ENCODE results near the gene CCNQ.

Gene CCNQ

DNA sequence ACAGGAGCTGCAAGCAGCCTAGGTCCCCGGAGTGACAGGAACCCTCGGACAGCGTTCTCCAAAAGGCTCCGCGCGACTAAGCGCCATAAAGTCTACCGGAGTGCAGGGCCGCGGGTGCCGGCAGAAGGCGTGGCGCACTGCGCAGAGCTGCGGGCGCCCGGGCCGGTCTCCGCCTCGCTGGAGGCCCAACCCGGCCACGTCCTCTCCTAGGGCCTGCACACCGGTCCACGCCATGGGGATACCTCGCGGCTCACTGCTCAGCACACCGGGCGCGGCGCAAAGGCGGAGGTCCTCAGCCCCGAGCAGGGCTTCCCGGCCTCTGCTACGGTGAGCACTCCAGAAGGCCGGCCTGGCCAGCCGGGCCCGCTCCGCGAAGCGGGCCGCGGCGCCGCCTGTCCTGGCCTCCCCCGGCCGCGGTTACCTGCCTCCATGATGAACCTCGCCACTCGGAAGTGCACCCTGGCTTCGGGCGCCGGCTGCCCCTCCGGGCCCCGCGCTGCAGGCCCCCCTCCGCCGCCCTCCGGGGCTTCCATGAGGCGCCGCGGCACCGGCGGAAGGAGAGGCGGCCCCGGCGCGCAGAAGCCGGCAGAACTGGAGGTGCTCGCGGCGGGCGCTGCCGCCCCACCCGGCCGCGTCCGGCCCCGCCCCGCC, at the start of gene CCNQ:
Gene CCNQ, minus strand, starts transcription at position 599 of the 651 bp plus-strand sequence. Its CDS starts 66 bp downstream, at position 533.
- DNase-seq: peak; percentile 36

DNA sequence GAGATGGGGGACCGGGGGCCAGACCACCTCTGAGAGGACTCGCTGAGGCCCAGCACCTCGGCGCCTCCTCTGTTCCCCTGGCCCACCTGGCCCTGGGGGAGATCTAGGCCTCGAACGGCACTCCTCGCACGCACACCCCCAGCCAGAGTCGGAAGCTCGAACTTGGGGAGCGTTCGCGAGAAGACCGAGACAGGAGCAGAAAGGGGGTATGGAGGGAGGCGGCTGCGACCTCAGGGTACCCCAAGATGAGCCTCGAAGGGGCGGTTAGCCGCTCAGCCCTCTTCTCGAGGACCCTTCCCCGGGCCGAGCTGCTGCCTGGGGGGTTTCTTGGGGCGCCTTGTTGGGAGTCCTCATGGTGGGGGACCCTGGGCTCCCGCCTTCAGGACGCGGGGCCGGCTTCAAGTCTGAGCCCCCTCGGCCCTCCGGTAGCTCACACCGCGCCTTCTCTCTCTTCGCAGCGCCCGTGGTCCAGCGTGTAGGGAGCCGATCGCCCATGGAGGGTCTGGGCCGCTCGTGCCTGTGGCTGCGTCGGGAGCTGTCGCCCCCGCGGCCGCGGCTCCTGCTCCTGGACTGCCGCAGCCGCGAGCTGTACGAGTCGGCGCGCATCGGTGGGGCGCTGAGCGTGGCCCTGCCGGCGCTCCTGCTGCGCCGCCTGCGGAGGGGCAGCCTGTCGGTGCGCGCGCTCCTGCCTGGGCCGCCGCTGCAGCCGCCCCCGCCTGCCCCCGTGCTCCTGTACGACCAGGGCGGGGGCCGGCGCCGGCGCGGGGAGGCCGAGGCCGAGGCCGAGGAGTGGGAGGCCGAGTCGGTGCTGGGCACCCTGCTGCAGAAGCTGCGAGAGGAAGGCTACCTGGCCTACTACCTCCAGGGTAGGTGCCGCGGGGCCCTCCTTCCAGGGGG, 48.8 kb upstream of the CCNQ start:
- DNase-seq: no peak

DNA sequence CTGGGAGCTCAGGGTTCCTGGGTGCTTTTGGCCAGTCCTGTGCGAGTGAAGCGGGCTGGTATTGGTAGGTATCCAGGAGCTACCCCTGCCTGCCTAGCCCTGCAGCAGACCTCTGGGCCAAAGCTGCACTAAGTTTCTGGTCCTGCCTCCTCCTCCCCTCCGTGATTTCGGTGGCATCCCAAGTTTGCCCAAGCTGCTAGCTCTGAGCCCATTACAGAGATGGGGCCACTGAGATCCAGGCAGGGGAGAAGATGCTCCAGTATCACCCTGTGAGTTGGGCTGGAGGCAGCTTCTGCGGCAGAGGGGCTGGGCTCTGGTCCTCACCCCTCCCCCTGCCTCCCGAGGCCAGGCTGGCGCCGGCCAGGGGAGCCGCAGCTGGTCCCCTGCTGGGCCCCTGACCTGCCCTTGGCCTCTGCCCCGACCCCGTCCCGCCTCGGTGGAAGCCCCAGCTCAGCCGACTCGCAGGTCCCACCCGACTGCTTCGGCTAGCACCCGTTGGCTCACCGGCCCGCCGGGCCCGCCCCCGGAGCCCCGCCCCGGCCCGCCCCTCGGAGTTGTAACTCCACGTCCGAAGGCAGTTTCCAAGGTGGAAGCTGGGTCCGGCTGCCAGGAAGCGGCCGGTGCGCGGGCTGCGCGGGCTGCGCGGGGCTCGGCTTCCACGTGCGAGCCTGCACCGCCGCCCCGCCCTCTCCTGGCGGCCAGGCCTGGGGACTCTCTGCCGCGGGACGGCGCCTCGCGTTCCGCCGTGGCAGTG, 47.9 kb upstream of the CCNQ start, which contains the start of gene DUSP9:
Gene DUSP9, plus strand, starts transcription at position 584 of the 754 bp plus-strand sequence. CDS start 751 bp downstream, outside the sequence.
- DNase-seq: peak; percentile 39

DNA sequence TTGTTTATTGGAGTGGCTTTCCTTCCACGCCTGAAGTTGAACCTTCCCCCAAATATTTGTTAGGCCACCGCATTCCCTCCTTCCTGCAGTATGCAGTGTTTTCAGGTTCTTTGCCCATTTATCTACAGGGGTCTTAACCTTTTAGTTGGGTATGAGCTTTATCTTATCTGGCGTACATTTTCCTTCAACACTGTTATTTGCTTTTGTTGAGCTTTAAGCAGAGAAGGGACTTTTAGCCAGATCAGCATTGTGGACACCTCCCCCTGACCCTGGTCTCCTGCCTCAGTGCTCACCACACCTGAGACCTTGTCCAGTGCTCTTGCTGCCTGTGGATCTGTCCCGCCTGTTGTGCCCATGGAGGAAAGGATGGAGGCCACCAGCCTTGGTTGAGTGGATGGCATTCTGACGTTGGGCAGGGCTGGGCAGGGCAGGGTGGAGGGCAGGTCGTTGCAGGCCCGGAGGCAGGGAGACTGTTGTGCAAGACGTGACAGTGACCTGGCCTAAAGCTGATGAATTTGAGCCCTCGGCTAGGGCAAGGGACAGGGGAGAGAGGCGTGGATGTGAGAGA, 47.1 kb upstream of the CCNQ start:
- DNase-seq: no peak

DNA sequence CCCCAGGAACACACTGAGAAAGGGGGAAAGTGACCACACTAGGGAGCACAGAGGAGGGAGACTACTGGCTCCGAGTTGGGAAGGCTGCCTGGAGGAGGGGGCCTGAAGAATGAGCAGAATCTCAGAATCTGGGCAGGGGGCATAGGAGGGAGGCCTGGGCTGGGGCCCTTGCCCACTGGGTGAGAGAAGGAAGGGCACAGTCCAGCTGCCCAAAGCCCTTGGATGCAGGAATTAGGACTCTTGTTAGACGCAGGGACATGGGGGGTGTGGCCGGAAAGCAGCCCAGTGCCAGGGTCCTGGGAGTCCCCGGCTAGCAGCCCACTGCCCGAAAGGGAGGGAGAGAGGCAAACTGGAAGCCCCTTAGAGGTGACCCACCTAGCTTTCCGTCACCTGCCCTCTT, 46.2 kb upstream of the CCNQ start:
- DNase-seq: no peak

DNA sequence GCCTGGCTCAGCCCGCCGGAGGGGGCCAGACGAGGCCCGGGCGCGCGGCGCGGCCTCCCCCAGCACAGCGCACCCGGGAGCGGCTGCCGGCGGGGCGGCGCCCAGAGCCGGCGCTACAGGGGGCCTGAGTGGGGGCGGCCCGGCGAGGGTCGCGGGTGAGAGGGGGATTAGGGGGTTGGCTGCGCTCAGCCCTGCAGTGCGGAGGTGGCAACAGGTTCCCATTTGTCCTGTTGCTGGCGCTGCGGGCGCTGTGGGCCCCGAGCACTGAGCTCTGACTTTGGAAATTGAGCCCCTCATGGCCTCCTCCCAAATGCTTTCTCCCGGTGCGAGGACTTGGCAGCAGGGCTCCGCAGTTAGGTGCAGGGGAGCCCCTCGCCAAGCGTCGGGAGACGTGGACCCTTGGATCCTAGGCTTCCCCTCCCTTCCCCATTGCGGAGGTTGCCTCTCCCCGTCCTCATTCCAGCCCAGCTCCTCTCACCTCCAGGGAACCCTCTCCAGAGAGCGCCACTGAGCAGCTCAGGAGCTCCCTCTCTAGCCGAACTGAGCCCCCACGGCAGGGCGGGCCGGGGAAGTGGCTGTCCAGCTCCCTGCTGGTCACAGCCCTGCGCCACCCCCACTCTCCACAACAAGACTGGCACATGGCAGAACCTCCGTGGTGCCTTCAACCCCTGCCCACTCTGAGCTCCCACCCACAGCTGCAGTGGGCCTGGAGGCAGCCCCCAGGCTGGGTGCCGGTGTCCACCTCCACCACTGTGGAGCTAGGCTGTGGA, 45.6 kb upstream of the CCNQ start:
- DNase-seq: no peak

DNA sequence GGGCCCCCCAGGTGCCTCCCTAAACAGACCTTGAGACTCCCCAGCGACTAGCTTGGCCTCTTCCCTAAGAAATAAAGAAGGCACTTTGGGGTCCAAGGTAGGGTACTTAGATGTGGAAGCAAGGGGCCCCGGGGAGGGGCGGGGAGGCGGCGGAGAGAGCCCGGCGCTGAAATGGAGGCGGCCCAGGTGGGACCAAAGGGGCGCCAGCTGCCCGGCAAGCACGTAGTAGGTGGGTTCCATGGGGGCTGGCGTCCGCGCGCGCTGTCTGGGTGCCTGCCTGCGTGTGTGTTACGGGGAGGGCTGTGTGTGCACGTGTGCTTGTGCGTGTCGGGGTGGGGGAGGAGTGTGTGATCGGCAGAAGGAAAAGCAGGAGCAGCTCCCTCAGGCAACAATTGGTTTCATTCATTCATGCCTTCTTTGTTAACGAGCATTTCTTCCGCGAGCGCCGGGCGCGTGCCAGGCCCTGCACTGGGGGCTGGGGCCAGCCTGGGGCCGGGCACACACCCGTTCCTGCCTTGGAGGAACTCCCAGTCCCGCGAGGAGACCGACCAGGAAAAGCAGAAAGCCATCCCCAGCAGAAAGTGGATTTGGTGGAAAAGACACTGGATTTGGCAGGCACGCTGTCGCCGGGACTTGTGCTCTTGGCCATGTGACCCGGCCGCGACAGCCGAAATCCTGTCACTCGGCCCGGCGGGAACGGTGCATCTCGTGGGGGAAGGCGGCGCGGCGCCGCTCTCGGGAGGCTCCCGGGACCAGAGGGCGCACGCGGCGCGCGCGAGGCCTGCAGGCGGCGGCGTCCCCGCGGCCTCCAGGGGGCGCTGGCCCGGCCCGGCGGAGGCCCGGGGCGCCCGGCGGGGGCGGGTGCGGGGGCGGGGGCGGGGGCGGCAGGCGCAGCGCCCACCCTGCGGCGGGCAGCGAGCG, 44.8 kb upstream of the CCNQ start:
- peak; percentile 29 for DNase-seq

DNA sequence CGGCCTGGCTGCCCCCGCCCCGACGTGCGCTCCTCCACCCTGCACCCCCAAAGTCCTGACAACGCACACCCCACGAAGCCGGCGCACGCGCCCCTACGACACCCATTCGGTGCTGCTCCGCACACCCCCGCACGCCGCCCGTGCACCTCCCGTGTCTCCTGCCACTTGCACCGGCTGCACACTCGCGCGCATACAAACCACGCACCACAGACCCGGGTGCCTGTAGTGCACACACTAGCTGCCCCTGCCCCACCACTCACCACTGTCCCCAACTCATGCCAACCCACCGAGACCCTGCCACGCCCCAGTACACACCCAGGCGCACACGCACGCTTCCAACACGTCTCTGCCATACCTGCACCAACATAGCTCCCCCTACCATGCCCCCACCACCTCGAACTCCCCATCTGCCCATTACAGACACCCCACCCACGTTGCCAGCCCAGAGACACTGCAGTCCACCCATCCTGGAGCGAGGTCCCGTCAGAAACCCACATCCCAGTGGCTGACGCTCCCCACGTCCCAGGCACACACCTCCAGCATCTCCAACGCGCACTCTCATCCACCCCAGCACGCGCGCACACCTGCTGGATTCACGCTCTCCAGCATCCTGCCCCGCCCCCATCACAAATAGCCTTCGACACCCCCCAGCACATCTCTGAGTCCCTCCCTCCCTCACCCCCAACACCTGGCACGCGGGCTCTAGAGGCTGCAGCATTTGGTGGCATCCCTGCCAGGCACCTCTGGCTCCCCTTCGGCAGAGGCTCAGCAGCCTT, 43.9 kb upstream of the CCNQ start:
- no peak for DNase-seq

DNA sequence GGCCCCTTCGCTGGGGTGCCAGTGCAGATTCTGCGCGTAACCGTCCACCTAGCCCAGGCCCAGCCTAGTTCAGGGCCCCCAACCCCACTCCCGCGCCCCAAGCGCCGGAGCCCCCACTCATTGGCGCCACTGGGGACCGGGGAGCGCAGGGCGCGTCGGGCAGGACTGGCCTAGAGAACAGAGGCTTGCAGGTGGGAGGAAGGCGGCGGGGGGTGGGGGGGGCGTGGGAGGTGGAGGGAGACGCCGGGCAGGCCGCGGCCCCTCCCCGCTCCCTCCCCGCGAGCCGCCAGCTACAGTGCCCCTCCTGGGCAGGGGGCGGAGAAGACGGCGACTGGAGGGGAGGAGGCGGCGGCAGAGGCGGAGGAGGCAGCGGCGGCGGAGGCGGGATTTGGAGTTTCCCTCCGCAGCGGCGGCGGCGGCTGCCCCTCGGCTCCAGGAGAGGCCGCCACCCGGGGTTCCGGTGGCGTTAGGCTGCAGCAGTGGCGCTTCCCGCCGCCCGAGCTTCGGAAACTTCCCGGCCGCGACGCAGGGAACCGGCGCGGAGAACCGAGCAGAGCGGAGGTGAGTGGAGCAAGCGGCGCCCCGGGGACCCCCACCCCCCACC, 43.2 kb upstream of the CCNQ start:
- no peak for DNase-seq

DNA sequence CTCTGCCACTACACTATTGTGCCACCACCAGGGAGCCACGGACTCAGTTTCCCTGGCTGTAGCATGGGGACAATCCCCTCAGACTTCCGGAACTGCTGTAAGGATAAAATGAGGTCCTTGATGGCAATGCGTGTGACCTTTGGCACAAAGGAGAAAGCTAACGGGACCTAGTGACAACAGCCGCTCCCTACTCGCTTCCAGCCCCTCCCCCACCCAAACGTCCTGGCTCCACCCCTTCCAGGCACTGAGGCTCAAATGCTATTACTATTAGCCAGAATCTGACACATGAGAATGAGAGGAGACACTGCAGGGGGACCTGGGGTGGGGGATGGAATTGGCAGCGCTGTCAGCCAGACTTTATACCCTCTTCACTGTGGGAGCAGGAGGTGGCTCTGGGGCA, 42.7 kb upstream of the CCNQ start:
- DNase-seq: no peak

DNA sequence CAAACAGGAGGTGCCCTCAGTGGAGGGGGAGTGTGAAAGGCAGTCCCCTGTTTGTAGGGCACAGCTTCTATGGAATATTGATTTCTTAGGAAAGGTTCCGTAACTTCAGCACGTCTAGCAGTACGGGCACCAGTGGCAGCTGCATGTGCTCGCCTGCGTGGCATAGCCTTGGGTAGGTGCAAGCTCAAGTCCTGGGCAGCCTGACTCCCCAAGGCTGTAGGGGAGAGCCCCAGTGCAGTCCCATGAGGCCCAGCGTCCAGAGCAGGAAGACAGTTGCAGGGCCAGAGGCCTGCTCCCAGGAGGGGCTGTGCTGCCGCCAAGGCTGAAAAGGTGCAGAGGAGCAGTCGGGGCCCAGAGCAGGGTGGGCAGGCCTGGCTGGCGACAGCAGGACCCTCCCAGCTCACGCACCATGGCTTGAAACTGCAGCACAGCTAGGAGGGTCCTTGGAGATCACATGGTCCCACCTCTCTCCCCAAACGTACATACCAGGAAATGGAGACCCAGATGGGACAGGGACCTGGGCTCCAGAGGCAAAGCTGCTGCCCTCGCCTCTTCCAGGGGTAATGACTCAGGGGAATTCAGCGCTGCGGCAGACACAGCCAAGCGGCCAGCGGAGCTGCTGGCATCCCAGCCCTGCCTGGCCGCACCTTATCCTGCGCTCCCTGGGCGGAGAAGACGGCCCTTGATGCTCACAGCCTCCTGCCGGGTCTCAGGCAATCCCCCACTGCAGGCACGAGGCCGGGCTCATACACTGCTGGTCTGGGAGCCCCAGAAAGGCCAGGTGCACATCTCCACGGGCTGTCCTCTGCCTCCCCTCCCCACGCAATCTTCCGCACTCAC, 42.0 kb upstream of the CCNQ start:
- no peak for DNase-seq

DNA sequence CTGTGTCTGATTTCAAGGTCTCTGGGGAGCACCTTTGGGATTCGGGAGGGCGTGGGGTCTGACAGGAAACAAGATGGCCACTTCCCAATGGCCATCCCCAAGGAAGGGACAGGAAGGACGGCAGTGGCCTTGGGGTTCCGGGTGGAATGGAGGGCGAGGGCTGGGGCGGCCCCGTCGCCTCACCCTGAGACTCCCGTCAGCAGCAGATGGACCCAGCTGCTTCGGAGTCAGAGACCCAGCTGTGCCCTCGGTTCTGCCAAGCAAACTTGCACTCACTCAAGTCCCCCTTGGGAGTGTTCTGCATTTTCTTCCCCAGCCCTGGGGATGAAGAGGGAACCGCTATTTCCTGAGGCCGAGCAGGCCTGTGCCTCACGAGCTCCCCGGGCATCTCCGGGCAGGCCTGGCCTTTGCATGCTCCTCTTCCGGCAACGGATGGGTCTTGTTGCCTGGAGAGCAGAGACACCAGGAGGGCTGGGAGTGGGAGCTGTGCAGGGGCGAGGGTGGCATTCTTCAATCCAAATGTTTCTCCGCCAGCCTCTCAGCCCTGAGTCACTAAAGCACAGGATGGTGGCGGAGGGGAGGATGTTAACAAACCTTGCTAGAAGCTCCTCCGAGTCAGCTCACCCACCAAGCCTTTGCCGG, 41.2 kb upstream of the CCNQ start:
- DNase-seq: no peak

DNA sequence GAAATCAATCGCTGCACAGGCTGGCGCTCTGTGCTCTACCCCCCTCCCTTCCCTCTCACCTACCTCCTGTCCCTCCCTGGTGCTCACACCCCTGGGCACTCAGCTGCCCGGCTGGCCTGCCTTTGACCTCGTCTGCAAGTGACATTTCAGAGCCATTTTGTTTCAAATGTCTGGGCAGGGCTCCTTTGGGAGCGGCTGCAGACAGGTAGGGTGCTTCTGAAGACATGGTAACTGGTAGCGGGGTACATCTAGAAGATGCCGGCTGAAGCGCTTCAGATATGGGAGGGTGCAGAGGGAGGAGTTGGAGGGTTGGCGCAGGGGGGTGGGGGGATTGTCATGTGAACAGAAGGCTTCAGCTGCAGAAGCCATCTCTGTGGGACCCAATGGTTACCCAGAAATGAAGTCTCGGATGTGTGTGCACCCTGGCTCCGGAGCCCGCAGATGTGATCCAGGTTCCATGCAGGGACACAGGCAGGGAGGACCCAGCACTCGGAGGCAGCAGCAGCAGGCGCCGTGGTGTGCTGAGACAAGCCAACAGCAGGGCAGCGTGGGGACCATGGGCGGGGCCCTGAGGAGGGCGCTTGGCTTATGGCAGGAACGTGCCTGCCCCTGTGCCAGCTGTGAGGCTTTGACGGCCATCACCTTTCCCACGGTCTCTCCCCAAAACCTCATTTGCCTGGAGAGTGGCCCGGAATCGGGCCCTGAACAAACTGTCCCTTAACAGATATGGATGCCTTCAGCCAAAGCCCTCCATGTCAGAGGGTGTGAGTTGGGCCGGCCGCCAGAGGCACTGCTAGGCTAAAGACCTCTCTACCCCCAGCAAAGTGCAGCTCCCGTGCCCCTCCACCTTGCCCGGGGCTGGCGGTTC, 40.5 kb upstream of the CCNQ start:
- DNase-seq: no peak

DNA sequence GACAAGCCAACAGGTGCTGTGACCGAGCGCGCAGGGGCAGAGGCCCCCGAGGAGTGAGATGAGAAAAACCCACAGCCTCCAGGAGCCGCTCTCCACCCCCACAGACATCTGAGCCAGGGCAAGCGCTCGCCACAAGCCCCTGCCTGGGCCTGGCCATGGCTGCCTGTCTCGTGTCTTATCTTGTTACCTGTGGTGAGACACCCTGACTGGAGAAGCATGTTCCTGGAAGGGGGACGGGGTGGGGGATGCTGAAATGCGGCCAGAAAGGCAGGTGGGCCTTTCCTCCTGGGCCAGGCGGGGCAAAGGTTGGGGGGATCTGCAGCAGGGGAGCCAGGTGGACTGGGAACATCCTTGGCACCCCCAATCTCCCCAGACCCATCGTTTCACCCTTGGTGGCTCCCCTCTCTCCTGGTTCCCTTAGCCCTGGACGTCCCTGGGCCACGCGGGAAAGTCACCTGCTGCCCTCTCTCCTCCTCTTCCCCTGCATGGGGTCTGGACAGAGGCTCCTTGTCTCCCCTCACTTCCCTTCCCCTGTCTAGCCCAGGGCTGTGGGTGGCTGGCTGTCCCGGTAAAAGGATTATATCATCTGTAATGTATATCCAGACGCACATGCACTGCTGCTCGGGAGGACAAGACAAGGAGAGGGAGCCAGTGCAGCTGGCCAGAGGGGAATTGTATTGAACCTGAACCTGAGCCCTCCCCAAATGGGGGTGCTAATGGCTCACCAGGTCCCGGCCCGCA, 39.7 kb upstream of the CCNQ start:
- no peak for DNase-seq

DNA sequence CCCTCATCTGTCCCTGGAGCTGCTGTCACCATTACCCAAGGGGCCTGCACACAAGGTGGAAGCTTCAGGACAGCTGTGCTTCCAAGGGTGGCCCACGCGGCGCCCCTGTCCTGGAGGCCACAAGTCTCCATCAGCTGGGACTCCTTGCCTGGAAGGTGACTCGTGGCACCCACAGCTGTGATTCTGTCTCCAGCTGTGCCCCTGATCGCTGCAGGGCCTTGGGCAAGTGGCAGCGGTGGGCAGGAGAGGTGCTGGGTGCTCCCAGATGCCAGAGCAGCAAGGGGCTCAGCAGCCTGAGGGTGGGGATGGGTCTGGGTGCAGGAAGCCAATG, 39.1 kb upstream of the CCNQ start:
- no peak for DNase-seq

DNA sequence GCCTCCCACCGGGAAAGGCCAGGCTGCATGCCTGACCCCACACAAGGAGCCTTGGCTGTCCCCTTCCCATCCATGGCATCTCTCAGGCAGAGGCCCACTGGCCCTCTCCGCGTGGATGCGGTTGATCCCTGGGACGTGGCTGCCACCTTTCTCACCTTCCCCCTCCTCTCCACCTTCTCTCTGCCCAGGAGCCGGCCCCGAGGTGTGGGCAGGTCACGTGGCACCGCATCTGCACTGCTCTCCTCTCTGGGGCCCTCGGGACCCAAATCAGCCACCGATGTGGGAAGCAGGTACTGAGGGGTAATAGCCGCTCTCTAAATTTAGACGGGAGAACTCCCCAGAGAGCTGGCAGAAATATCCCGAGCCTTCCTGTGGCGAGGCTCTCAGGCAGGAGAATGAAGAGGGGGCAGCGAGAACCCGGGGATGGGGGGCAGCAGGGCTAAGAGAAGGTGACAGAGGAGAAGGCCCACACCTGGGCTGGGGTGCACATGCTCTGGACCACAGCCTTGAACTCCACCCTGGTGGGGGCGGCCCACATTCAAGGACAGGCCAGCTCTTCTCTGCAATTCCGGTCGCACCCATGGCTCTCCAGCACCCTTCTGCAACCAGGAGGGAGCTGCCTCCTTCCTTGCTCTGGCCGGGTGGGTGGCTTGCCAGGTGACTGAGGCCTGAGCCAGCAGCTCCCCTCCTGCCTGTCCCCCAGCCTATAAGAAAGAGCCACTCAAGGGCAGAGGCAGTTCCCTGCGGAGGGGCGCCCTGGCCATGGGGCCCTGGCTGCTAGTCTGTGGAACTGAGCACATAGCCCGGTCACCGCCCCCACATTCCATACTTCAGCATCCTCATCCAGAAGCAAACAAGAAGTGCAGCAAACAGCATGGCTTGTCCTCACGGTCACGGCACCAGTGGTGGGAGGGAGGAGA, 38.4 kb upstream of the CCNQ start:
- no peak for DNase-seq

All from CD4-positive, alpha-beta T cell treated with Interleukin-17A for 4 hours (primary cell).